UCSD-AML1 (cell line): ENCODE results near the gene TMEM255B.
"Not testable (repeated sequence)": the region's sequence is repeated elsewhere in the genome, so short reads cannot be mapped to it uniquely, and the experiment has no call there.

Experiments used
- DNase-seq: peaks from one replicate; lab custom pipeline; 2025; ENCODE audit not compliant: unreplicated experiment; lab: John Stamatoyannopoulos, UW

Gene TMEM255B

DNA sequence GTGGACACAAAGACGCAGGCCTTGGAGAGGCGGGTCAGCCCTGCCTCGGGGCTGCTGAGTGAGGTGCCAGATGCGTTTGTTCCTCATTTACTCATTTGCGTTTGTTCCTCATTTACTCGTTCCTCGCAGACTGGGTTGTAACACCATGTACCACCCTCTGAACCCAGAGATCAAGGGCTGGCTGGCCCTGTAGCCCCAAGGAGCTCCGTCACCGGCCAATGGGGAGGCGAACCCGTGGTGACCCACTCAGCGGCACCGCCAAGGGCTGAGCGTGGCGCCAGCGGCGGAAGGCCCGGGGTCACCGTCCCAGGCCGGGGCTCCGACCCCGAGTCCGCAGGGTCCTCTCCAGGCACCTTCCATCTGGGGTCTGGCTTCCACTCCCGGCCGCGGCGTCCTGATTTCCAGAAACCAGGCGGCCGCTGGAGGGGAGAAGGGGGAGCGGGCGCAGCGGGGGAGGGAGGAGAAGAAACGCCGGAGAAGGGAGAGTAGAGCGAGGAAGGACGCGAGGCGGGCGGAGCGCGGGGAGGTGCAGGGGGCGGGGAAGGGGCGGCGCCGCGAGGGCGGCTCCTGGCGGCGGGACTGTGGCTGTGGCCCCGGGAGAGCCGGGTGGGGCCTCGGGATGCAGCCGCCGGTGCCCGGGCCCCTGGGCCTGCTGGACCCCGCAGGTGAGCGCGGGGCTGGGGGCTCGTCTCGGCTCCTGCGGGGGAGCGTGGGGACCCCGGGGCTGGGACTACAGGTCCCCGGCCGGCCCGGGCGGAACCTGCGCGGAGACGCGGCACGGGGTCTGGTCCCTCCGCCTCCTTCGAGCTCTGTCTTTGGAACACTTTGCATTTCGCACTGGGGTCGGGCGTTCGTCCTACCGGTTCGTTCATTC, at the start of gene TMEM255B:
TMEM255B (plus strand) TSS at position 576 of the 874 bp plus-strand sequence; CDS start at position 620, 44 bp downstream.
- peak; percentile 79 for DNase-seq

DNA sequence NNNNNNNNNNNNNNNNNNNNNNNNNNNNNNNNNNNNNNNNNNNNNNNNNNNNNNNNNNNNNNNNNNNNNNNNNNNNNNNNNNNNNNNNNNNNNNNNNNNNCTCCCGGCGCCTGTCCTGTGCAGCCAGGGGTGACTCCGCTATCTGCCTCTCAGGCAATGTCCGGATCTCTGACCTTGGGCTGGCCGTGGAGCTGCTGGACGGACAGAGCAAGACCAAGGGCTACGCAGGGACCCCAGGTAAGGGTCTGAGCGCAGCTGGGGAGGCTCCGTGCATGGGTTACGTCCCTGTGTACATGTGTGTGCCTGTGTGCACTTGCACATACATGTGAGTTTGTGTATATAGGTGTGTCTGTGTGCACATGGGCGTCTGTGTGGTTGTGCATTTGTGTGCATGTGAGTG, 36.1 kb upstream of the TMEM255B start:
- no peak for DNase-seq

DNA sequence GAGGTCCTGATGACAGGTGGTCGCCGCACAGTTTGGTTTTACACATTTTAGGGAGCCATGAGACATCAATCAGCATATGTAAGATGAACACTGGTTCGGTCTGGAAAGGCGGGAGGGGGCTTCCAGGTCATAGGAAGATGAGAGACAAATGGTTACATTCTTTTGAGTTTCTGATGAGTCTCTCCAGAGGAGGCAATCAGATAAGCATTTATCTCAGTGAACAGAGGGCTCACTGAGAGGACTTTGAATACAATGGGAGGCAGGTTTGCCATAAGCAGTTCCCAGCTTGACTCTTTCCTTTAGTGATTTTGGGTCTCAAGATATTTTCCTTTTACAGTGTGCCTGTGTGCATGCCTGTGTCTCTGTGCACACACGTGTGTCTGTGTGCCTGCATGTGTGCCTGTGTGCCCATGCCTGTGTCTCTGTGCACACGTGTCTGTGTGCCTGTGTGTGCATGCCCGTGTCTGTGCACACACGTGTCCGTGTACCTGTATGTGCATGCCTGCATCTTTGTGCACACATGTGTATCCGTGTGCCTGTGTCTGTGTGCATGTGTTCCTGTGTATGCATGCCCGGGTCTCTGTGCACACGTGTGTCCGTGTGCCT, 35.5 kb upstream of the TMEM255B start:
- DNase-seq = no peak

DNA sequence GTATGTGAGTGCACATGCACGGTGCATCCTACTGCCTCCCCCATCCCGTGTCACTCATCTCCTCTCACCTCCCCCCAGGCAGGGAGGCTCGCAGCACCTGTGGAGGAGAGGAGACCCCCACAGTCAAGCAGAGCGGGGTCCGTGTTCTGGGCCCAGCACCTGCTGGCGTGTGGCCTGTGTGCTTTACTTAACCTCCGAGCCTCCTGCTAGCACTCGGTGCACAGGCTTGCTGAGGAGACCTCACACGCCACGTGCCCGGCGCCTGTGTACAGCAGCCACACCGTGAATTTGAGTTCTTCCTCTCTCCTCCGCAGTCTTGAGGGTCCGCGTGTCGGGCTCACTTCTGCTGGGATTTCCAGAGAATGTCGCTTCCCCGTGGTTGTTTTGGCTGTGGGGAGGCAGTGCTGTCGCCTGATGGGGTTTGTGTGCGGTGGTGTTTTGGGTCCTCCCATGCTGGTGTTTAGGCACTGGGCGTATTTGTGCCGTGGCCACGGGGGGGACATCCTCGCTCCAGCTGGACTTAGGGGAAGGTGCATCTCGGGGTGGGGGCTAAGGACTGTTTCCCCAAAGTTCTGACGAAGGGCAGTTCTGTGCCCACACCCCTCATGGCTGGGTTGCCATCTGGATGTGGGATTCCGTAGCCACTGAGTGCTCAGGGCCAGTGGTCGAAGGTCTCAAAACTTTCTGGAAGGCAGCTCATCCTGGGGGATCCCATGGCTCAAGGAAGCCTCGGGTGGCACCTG, 34.8 kb upstream of the TMEM255B start:
- DNase-seq = no peak

DNA sequence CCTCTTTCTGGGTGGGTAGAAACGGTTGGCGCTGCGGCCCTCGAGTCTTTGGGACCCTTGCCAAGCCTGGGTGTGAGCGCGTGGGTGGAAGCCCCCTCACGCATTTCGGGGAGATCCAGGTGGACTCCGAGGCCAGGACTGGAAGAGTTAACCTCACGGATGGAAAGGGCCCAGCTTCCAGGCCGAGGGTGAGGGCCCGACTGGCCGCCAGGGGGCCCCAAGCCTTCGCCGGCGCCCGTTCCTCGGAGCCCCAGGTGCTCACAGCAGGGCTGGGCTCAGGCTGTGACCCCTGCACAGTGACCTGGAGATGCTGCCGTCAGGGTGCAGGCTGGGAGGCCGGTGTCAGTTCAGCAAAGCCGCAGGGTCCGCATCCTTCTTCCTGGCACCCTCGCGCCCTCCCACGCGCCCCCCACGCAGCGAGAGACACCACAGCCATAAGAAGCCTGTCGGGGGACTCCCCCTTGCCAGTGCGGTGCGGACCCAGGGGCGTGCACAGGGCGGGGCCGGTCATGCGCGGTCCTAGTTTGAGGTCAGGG, 34.2 kb upstream of the TMEM255B start:
- DNase-seq = peak; percentile 51

DNA sequence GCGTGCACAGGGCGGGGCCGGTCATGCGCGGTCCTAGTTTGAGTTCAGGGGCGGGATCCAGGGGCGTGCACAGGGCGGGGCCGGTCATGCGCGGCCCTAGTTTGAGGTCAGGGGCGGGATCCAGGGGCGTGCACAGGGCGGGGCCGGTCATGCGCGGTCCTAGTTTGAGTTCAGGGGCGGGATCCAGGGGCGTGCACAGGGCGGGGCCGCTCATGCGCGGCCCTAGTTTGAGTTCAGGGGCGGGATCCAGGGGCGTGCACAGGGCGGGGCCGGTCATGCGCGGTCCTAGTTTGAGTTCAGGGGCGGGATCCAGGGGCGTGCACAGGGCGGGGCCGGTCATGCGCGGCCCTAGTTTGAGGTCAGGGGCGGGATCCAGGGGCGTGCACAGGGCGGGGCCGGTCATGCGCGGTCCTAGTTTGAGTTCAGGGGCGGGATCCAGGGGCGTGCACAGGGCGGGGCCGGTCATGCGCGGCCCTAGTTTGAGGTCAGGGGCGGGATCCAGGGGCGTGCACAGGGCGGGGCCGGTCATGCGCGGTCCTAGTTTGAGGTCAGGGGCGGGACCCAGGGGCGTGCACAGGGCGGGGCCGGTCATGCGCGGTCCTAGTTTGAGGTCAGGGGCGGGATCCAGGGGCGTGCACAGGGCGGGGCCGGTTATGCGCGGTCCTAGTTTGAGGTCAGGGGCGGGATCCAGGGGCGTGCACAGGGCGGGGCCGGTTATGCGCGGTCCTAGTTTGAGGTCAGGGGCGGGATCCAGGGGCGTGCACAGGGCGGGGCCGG, 33.5 kb upstream of the TMEM255B start:
- DNase-seq = not testable (repeated sequence)

DNA sequence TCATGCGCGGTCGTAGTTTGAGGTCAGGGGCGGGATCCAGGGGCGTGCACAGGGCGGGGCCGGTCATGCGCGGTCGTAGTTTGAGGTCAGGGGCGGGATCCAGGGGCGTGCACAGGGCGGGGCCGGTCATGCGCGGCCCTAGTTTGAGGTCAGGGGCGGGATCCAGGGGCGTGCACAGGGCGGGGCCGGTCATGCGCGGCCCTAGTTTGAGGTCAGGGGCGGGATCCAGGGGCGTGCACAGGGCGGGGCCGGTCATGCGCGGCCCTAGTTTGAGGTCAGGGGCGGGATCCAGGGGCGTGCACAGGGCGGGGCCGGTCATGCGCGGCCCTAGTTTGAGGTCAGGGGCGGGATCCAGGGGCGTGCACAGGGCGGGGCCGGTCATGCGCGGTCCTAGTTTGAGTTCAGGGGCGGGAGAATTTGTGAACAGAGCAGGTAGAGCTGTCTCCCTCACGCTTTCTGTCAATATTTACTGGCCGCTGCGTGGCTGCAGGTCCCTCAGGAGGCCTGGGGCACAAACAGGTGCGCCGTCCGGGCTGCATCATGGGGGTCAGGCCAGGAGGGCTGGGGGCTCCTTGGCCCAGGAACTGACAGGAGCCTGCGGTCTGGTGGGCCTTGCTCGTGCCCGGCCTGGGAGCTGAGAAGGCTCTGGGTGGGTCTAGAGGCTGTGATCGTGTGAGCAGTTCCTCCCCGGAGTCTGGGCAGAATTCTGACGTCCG, 32.8 kb upstream of the TMEM255B start:
- not testable (repeated sequence) for DNase-seq

DNA sequence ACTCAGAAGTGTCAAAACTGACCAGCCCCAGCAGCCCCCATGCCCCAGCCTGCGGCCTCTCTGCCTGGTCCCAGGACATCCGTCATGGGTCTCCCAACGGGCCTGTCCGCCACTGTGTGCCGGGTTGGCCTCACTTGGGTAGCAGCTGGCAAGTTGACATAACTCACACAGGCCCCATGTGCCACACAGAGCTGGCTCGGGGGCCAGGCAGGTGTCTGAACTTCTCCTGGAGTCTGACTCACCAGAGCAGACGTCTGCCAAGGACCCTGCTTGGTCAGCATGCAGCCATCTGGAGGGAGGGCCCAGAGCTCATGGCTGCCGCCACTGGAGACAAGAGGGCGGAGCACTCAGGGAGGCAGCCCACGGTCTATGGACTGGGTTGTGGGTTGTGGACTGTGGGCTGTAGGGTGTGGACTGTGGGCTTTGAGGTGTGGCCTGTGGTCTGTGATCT, 32.0 kb upstream of the TMEM255B start:
- no peak for DNase-seq

DNA sequence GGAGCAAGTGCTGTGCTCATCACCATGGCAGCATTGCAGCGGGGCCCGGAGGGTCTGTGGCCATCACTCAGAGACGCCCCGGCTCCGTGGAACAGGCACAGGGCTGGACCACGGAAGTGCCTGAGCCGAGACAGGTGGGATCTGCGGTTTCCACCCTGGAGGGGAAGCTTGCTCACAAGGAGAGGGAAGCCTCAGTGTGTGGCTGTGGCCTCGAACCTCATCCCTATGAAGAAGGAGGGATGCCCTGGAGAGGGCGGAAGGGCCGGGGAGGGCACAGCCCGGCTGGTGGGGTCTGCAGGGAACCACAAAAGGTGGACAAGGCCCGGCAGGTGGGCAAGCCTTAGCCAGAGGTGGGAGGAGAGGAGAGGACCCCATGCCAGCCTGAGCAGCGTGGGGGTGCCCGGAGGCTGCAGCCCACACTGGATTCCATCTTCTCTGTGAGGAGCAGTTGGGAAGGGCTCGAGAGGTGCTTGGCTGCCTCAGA, 30.4 kb upstream of the TMEM255B start:
- no peak for DNase-seq

DNA sequence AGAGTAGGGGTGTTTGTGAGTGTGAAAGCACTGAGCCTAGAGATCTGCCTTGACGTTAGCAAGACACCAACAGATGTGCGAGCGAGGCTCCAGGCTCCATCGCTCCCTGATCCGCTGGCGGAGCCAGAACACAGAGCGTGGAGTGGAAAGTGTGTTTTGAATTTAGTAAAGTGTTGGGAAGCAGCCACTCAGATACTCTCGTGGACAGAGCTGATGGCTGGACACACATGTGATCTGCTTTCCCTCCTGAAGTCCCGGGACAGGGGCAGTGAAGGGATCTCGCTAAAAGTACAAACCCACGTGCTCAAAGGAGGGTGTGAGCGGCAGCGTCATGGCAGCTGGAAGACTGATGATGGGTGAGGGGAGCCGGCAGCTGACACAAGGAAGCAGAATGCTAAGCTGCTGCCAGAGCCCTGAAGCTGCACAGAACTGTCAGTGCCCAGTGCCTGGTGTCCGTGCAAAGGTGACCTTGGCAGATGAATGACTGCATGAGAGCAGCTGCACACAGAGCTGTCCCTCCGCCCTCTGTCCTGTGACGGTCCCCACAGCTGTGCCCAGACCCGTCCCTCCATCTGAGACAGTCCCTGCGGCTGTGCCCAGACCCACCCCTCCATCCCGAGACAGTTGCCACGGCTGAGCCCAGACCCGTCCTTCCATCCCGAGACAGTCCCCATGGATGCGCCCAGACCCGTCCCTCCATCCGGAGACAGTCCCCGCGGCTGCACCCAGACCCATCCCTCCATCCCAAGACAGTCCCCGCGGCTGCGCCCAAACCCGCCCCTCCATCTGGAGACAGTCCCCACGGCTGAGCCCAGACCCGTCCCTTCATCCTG, 29.6 kb upstream of the TMEM255B start:
- DNase-seq = no peak

DNA sequence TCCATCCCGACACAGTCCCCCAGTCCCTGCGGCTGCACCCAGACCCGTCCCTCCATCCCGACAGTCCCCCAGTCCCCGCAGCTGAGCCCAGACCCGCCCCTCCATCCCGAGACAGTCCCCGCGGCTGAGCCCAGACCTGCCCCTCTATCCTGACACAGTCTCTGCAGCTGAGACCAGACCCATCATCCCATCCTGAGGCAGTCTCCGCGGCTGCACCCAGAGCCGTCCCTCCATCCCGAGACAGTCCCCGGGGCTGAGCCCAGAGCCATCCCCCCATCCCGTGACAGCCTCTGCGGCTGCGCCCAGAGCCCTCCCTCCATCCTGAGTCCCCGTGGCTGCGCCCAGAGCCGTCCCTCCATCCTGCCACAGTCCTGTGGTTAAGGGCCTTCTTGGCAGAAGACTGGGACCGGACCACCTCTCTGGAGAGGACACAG, 28.8 kb upstream of the TMEM255B start:
- DNase-seq = no peak

DNA sequence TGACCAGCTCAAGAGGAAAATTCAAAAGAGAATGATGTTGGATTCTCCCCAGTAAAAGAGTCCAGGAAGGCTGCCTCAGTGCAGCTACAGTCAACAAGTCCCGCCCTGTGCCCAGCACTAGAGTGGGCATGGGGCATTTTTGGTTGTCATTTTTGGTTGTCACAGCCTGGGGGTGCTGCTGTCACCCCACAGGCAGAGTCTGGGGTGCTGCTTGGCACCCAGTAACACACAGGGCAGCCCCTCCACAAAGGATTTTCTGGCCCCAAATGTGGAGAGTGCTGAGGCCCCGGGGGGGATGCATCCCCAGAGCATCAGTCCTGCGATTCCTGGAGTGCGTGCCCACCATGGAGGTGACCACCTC, 28.2 kb upstream of the TMEM255B start:
- DNase-seq = no peak

DNA sequence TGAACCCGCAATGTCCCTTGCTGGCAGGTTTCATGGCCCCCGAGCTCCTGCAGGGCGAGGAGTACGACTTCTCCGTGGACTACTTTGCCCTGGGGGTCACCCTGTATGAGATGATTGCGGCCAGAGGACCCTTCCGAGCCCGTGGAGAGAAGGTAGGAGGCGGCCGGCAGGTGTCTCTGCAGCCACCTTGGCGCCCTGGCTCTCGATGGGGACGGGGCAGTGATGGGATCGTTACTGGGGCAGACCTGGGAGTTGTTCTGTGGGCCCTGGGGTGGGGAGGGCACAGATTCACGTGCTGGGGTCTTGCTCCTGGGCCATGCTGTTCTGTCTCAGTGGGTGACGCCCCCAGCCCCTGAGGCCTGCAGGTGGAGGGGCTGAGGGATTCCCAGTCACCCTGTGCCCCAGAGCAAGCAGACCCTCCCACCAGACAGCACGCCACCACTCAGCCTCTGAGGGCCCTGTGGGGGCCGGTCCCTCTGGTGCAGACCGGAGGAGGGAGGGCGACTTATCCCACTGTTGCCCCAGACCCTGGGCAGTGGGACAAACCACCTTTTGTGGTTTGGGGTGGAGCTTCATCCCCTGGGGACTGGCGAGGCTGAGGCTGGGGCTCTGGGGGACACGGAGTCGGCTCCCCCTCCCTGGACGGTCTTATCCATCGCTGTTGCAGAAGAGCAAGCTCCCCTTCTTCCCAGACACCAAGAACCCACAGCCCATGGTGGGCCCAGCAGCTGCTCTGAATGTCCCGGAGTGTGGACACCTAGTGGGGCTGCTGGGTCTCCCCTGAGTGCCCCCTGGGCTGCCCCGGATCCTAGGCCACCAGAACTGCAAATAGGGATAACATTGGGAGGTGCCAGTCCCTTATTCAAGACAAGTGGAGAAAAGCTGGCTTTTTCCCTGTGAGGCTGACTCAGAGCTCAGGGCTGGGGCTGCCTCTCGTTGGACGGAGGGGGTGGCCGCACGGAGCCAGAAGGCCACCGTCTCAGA, 27.5 kb upstream of the TMEM255B start:
- no peak for DNase-seq

DNA sequence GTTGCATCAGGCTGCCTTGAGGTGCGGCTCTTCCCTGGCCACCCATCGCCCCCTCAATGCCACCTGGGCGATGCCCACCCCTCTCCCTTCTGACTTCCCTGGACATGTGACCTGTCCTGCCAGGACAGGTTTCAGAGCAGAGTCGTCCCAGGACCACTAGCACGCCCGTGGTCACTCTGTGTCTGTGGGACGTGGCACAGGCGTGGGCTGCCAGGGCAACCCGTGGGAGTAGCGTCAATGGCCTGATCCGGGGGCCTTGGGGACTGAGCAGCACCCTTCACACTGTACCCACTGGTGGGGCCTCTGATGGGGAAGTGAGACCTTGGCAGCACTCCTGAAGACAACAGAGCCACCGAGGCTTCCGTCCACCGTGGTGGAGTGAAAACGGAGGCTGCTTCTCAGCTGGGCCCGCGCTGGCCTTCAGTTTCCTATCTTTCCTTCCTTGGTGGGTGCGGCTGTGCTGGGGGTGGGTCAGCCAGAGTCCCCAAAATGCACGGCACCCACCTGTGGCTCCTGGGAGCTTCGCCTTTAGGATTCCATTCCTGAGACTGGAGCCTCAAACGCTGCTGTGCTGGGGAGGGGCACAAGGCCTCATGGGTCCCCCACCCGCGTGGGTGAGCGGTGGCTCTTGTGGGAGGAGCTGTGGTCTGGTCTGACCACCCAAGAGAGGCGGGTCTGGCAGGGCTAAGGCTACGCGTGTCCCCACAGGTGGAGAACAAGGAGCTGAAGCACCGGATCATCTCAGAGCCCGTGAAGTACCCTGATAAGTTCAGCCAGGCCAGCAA, 26.7 kb upstream of the TMEM255B start:
- DNase-seq = no peak

DNA sequence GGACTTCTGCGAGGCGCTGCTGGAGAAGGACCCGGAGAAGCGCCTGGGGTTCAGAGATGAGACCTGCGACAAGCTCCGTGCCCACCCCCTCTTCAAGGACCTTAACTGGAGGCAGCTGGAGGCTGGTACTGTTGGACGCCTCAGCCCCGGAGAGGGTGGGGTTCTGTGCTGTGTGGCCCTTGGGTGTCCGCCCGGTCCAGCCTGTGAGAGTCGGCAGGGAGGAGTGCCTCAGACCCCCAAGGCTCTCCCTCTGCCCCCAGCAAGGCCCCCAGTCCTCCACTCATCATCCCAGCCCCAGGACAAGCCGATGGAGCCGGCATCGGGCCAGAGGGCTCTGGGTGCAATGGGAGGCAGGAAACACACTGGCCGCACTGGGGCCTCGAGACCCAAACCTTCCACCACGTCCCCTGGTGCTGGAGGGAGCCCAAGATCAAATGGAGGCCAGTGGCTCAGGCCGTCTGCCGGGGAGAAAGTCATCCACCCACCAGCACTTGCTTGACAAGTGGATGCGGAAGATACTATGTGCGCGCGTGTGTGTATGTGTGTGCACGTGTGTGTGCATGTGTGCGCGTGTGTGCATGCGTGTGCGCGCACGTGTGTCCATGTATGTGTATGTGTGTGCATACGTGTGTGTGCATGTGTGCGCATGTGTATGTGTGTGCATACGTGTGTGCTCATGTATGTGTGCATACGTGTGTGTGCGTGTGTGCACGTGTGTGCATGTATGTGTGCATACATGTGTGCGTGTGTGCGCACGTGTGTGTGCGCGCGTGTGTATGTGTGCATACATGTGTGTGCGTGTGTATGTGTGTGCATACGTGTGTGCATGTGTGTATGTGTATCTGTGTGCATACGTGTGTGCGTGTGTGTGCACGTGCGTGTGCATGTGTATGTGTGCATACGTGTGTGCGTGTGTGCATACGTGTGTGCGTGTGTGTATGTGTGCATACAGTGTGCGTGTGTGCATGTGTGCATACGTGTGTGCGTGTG, 25.8 kb upstream of the TMEM255B start:
- no peak for DNase-seq
